PC-3 (cell line): Measurements from ENCODE around the gene TNFAIP8. TPM values are rescaled to one million over a fixed set of nuclear protein-coding genes. Genes with fewer than 3 reads are reported as not detected.

Experiments
- ATAC-seq: fragments of 200-7000 bp; cut with Tn5 transposase; 2 replicates; pipeline ENCODE4 v1.9.1; 2020; ENCODE audit warnings: mild to moderate bottlenecking, moderate library complexity
- BruUV-seq: library from RNA; stranded (reverse); fragments of 400-500 nt; replicated peaks from 2 replicates; lab custom pipeline; 2021; lab: Mats Ljungman, UMichigan
- CTCF ChIA-PET: fragments of 300-600 bp; sonication (Branson Sonifier 250); formaldehyde crosslinking; loops from one replicate; lab custom pipeline; 2022; ENCODE audit warnings: antibody characterized with exemption; lab: Charles Lee
- POLR2A ChIA-PET: fragments of 300-600 bp; sonication (Branson Sonifier 250); formaldehyde crosslinking; loops from one replicate; lab custom pipeline; 2022; ENCODE audit warnings: antibody characterized with exemption; ENCODE audit not compliant: unreplicated experiment; lab: Charles Lee
- DNase-seq: peaks from one replicate; pipeline ENCODE4 v3.0.0-alpha.2; 2015
- H2AFZ ChIP-seq: fragments of 300-600 bp; sonication (generic); 2 replicates; pipeline ENCODE4 v1.6.0; 2016; ENCODE audit warnings: antibody characterized with exemption, low read length
- H3F3A ChIP-seq: fragments of 300-600 bp; sonication (generic); one replicate; pipeline ENCODE4 v1.6.0; 2017; ENCODE audit warnings: antibody characterized with exemption, low read length, control low read depth, mild to moderate bottlenecking; ENCODE audit not compliant: unreplicated experiment
- H3K27ac ChIP-seq: fragments of 300-600 bp; sonication (generic); 2 replicates; pipeline ENCODE4 v1.5.1; 2016; ENCODE audit warnings: mild to moderate bottlenecking, low read length
- H3K27me3 ChIP-seq: fragments of 300-600 bp; sonication (generic); 2 replicates; pipeline ENCODE4 v1.6.1; 2016; ENCODE audit warnings: low read length, mixed read lengths
- H3K36me3 ChIP-seq: fragments of 300-600 bp; sonication (generic); 2 replicates; pipeline ENCODE4 v1.6.1; 2016; ENCODE audit warnings: low read depth, mixed run types, low read length, mixed read lengths
- H3K4me1 ChIP-seq: fragments of 300-600 bp; sonication (generic); 2 replicates; pipeline ENCODE4 v1.5.1; 2016; ENCODE audit warnings: low read length; ENCODE audit not compliant: insufficient read depth
- H3K4me2 ChIP-seq: fragments of 300-600 bp; sonication (generic); 2 replicates; pipeline ENCODE4 v1.6.0; 2016; ENCODE audit warnings: low read length
- H3K4me3 ChIP-seq: fragments of 300-600 bp; sonication (generic); 2 replicates; pipeline ENCODE4 v1.5.1; 2016; ENCODE audit warnings: mild to moderate bottlenecking, low read length, mixed read lengths
- H3K79me2 ChIP-seq: fragments of 300-600 bp; sonication (generic); 2 replicates; pipeline ENCODE4 v1.6.1; 2017; ENCODE audit warnings: low read length, mixed read lengths
- H3K9ac ChIP-seq: fragments of 300-600 bp; sonication (generic); 2 replicates; pipeline ENCODE4 v1.6.0; 2016; ENCODE audit warnings: mild to moderate bottlenecking, low read length
- H3K9me2 ChIP-seq: fragments of 300-600 bp; sonication (generic); replicated peaks from 2 replicates; pipeline ENCODE4 v1.6.1; 2016; ENCODE audit warnings: mixed run types, low read length, mixed read lengths
- H3K9me3 ChIP-seq: fragments of 300-600 bp; sonication (generic); 2 replicates; pipeline ENCODE4 v1.6.1; 2016; ENCODE audit warnings: low read length, mixed read lengths
- H4K20me1 ChIP-seq: fragments of 300-600 bp; sonication (generic); 2 replicates; pipeline ENCODE4 v1.6.1; 2016; ENCODE audit warnings: low read length, mixed read lengths
- CTCF ChIP-seq: fragments of 300-600 bp; sonication (generic); conservative IDR thresholded peaks from 2 replicates; pipeline ENCODE4 v1.5.1; 2017; ENCODE audit warnings: antibody characterized with exemption, low read depth, mild to moderate bottlenecking, low read length
- EZH2 ChIP-seq: fragments of 300-600 bp; sonication (generic); IDR thresholded peaks from one replicate; pipeline ENCODE4 v1.6.1; 2017; ENCODE audit warnings: antibody characterized with exemption, mild to moderate bottlenecking, low read length; ENCODE audit not compliant: unreplicated experiment
- EZH2phosphoT487 ChIP-seq: fragments of 300-600 bp; sonication (generic); IDR thresholded peaks from 2 replicates; pipeline ENCODE4 v1.6.1; 2018; ENCODE audit warnings: mild to moderate bottlenecking, antibody characterized with exemption, low read length, borderline replicate concordance
- intact Hi-C: fragments of 100-400 bp; cut with micrococcal nuclease; formaldehyde crosslinking; loops from 2 replicates; pipeline ENCODE4 v1.9.0; 2023
- total RNA-seq: library from RNA; depleted of rRNA; stranded (reverse); fragments of >200 nt; gene quantifications from 2 replicates; pipeline ENCODE4 v1.2.3, GENCODE V29; 2014

Gene TNFAIP8
- total RNA-seq, 1 experiment from 2014 or later: 20.0 TPM

GRCh38 chr5:119363271-119363670 is 7.5 kb downstream of the TNFAIP8 start:
- Histone ChIP-seq H3K9ac (no peak overlapping the region), H3K27me3 (no peaks in the 10 kb centered on the region), H3K4me2 (no peak overlapping the region), H3K36me3 (no peaks in the 10 kb centered on the region), H2AFZ (no peak overlapping the region), H3K79me2 (peaks cover 65% of the 10 kb centered on the region), H4K20me1 (no peaks in the 10 kb centered on the region), H3K9me3 (no peaks in the 10 kb centered on the region), H3K4me3 (no peak overlapping the region), H3K4me1 (peaks cover 55% of the 10 kb centered on the region), H3K27ac (no peak overlapping the region), H3F3A (no peaks in the 10 kb centered on the region), H3K9me2 (no peaks in the 10 kb centered on the region)
- no peak for DNase-seq
- ChIA-PET CTCF (no interaction called here), POLR2A (no interaction called here)
- intact Hi-C loops: no loop called here
- no peak for TF ChIP-seq EZH2phosphoT487
- TF ChIP-seq CTCF: no peak
- no peak for TF ChIP-seq EZH2
- ATAC-seq: no peak
- BruUV-seq: no TSS peak

- Histone ChIP-seq H3K9ac (no peak overlapping the region), H3K4me1 (peaks cover 54% of the 10 kb centered on the region), H3K9me3 (no peaks in the 10 kb centered on the region), H3K4me2 (no peak overlapping the region), H3K36me3 (no peaks in the 10 kb centered on the region), H3K4me3 (no peak overlapping the region), H3K27me3 (no peaks in the 10 kb centered on the region), H3K27ac (no peak overlapping the region), H3K9me2 (no peaks in the 10 kb centered on the region), H2AFZ (no peak overlapping the region), H3F3A (no peaks in the 10 kb centered on the region), H3K79me2 (peaks cover 64% of the 10 kb centered on the region), H4K20me1 (no peaks in the 10 kb centered on the region)
- intact Hi-C loops: no loop called here
- BruUV-seq: no TSS peak
- no peak for DNase-seq
- no peak for TF ChIP-seq CTCF
- no peak for TF ChIP-seq EZH2phosphoT487
- no peak for TF ChIP-seq EZH2
- ChIA-PET POLR2A (no interaction called here), CTCF (no interaction called here)
- no peak for ATAC-seq
Observed at GRCh38 chr5:119363936-119364335, 8.1 kb downstream of the TNFAIP8 start.

GRCh38 chr5:119365847-119366539 is 10.2 kb downstream of the TNFAIP8 start:
- no peak for ATAC-seq
- no peaks in the 10 kb centered on the region for H3K27me3 ChIP-seq
- no TSS peak for BruUV-seq
- peaks cover 33% of the 10 kb centered on the region for H3K4me1 ChIP-seq
- H3F3A ChIP-seq: no peaks in the 10 kb centered on the region
- ChIA-PET POLR2A (interaction anchor here (0.5 kb wide), 1 partner anchor 58 kb away, joined by 10 read pairs; no protein-coding TSS in a partner anchor), CTCF (no interaction called here)
- H3K9ac ChIP-seq: no peak overlapping the region
- DNase-seq: no peak
- H3K79me2 ChIP-seq: peaks cover 55% of the 10 kb centered on the region
- no peak for TF ChIP-seq EZH2phosphoT487
- no peak for TF ChIP-seq EZH2
- intact Hi-C loops: no loop called here
- no peaks in the 10 kb centered on the region for H3K9me2 ChIP-seq
- no peak overlapping the region for H2AFZ ChIP-seq
- H3K27ac ChIP-seq: no peak overlapping the region
- no peak overlapping the region for H3K4me3 ChIP-seq
- H3K36me3 ChIP-seq: no peaks in the 10 kb centered on the region
- H3K4me2 ChIP-seq: no peak overlapping the region
- H3K9me3 ChIP-seq: no peaks in the 10 kb centered on the region
- no peaks in the 10 kb centered on the region for H4K20me1 ChIP-seq
